ENCODE results near the gene GRIK1.

DNA sequence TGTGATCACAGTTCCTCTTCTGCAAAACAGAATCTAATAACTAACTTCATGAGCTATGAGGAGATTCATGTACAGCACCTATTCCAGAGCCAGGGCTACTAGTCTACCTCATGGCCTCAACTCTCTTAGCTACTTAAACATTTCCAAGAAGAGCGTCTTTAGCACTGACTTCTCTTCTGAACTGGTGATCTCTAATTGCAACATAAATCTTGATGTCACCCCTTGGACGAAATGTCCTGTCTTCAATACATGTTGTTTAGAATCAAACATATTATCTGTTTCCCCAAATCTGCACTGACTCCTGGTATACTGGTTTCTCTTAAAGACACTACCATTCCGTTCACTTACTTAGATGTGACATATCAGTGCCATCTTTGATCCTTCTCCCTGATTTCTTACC lies 88.2 kb downstream of the GRIK1 start:
- TF ChIP-seq CTCF (IDR thresholded peaks at IDR 0.05) (no peak), POLR2AphosphoS5 (IDR thresholded peaks at IDR 0.05) (no peak), POLR2A (IDR thresholded peaks at IDR 0.05) (no peak)

Data from prostate gland (tissue), 2 donors.